MM.1S (cell line): ENCODE data around the gene MRPL28.

Experiments used
- DNase-seq: peaks from one replicate; pipeline ENCODE4 v3.0.0-alpha.2; 2015
- H2AFZ ChIP-seq: fragments of 300-600 bp; sonication (generic); 2 replicates; pipeline ENCODE4 v1.6.0; 2016; ENCODE audit warnings: antibody characterized with exemption, low read length
- H3F3A ChIP-seq: fragments of 300-600 bp; sonication (generic); 2 replicates; pipeline ENCODE4 v1.6.1; 2016; ENCODE audit warnings: mild to moderate bottlenecking, antibody characterized with exemption, low read length, moderate library complexity, mixed read lengths; ENCODE audit not compliant: insufficient read depth
- H3K27ac ChIP-seq: fragments of 300-600 bp; sonication (generic); 2 replicates; pipeline ENCODE4 v1.5.1; 2016; ENCODE audit warnings: mild to moderate bottlenecking, low read length
- H3K27me3 ChIP-seq: fragments of 300-600 bp; sonication (generic); replicated peaks from 2 replicates; pipeline ENCODE4 v1.6.0; 2016; ENCODE audit warnings: low read length; ENCODE audit not compliant: insufficient read depth
- H3K36me3 ChIP-seq: fragments of 300-600 bp; sonication (generic); replicated peaks from 2 replicates; pipeline ENCODE4 v1.6.1; 2016; ENCODE audit warnings: mild to moderate bottlenecking, low read length, mixed read lengths; ENCODE audit not compliant: insufficient read depth
- H3K4me1 ChIP-seq: fragments of 300-600 bp; sonication (generic); 2 replicates; pipeline ENCODE4 v1.6.1; 2016; ENCODE audit warnings: low read length, mixed read lengths
- H3K4me2 ChIP-seq: fragments of 300-600 bp; sonication (generic); 2 replicates; pipeline ENCODE4 v1.6.0; 2016; ENCODE audit warnings: low read depth, low read length
- H3K4me3 ChIP-seq: fragments of 300-600 bp; sonication (generic); 2 replicates; pipeline ENCODE4 v1.5.1; 2016; ENCODE audit warnings: low read length, mixed read lengths
- H3K79me2 ChIP-seq: fragments of 300-600 bp; sonication (generic); 2 replicates; pipeline ENCODE4 v1.6.1; 2016; ENCODE audit warnings: mixed run types, low read length, mixed read lengths
- H3K9ac ChIP-seq: fragments of 300-600 bp; sonication (generic); 2 replicates; pipeline ENCODE4 v1.6.1; 2016; ENCODE audit warnings: low read length, mixed read lengths
- H3K9me2 ChIP-seq: fragments of 300-600 bp; sonication (generic); replicated peaks from 2 replicates; pipeline ENCODE4 v1.6.1; 2016; ENCODE audit warnings: mild to moderate bottlenecking, low read length, mixed read lengths; ENCODE audit not compliant: insufficient read depth
- H3K9me3 ChIP-seq: fragments of 300-600 bp; sonication (generic); replicated peaks from 2 replicates; pipeline ENCODE4 v1.6.1; 2016; ENCODE audit warnings: mild to moderate bottlenecking, low read length, mixed read lengths; ENCODE audit not compliant: insufficient read depth
- H4K20me1 ChIP-seq: fragments of 300-600 bp; sonication (generic); 2 replicates; pipeline ENCODE4 v1.6.1; 2016; ENCODE audit warnings: mild to moderate bottlenecking, low read length, moderate library complexity, mixed read lengths; ENCODE audit not compliant: insufficient read depth
- EZH2 ChIP-seq: fragments of 300-600 bp; sonication (generic); optimal IDR thresholded peaks from 2 replicates; pipeline ENCODE3; 2017; ENCODE audit warnings: low read depth, mild to moderate bottlenecking, antibody characterized with exemption, low read length, mixed read lengths
- EZH2phosphoT487 ChIP-seq: fragments of 300-600 bp; sonication (generic); IDR thresholded peaks from 2 replicates; pipeline ENCODE4 v1.6.1; 2018; ENCODE audit warnings: antibody characterized with exemption, low read length
- TF ChIP-seq, protein P1 (sequence below): fragments of 300-600 bp; sonication (generic); IDR thresholded peaks from 2 replicates; pipeline ENCODE4 v1.5.1; 2016; ENCODE audit warnings: antibody characterized with exemption, low read length, mixed read lengths

The MRPL28 gene

DNA sequence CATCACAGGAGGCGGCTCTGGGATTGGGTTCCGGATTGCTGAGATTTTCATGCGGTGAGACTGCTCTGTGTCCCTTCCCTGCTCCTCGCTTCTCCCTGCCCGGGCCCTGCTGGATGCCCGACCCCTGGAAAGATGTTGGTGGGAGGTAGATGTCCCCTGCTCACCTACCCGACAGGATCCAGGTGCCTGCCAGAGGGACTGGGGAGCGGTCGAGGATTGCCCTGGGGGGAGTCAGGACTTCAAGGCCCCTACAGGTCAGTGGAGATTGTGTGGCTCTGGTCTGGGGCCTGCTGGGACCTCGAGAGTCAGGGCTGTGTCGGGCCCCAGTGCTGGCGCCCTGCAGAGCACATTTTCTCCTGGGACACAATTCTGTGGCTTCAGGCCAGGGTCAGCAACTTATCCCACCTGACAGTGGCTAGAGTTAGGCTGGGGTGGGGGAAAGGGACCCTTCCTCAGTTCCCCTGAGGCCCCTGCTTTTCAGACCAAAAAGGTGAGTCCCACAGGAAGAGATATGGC, 34.7 kb upstream of the MRPL28 start:
- Histone ChIP-seq H3K79me2 (peaks cover 4% of the 10 kb centered on the region; the same call in 1 of the 2 replicates), H4K20me1 (no peaks in the 10 kb centered on the region), H3K27ac (no peak overlapping the region), H3K36me3 (no peaks in the 10 kb centered on the region), H3K4me3 (no peak overlapping the region), H3K4me1 (peaks cover 4% of the 10 kb centered on the region; the same call in 1 of the 2 replicates), H3K9me3 (no peaks in the 10 kb centered on the region), H3F3A (peaks cover 16% of the 10 kb centered on the region; the same call in 1 of the 2 replicates), H3K27me3 (no peaks in the 10 kb centered on the region), H3K4me2 (no peak overlapping the region), H3K9me2 (no peaks in the 10 kb centered on the region), H3K9ac (no peak overlapping the region), H2AFZ (no peak overlapping the region)
- no peak for TF ChIP-seq EZH2phosphoT487
- TF ChIP-seq EZH2 = no peak
- TF ChIP-seq, protein P1, sequence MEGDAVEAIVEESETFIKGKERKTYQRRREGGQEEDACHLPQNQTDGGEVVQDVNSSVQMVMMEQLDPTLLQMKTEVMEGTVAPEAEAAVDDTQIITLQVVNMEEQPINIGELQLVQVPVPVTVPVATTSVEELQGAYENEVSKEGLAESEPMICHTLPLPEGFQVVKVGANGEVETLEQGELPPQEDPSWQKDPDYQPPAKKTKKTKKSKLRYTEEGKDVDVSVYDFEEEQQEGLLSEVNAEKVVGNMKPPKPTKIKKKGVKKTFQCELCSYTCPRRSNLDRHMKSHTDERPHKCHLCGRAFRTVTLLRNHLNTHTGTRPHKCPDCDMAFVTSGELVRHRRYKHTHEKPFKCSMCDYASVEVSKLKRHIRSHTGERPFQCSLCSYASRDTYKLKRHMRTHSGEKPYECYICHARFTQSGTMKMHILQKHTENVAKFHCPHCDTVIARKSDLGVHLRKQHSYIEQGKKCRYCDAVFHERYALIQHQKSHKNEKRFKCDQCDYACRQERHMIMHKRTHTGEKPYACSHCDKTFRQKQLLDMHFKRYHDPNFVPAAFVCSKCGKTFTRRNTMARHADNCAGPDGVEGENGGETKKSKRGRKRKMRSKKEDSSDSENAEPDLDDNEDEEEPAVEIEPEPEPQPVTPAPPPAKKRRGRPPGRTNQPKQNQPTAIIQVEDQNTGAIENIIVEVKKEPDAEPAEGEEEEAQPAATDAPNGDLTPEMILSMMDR = no peak
- no peak for DNase-seq

DNA sequence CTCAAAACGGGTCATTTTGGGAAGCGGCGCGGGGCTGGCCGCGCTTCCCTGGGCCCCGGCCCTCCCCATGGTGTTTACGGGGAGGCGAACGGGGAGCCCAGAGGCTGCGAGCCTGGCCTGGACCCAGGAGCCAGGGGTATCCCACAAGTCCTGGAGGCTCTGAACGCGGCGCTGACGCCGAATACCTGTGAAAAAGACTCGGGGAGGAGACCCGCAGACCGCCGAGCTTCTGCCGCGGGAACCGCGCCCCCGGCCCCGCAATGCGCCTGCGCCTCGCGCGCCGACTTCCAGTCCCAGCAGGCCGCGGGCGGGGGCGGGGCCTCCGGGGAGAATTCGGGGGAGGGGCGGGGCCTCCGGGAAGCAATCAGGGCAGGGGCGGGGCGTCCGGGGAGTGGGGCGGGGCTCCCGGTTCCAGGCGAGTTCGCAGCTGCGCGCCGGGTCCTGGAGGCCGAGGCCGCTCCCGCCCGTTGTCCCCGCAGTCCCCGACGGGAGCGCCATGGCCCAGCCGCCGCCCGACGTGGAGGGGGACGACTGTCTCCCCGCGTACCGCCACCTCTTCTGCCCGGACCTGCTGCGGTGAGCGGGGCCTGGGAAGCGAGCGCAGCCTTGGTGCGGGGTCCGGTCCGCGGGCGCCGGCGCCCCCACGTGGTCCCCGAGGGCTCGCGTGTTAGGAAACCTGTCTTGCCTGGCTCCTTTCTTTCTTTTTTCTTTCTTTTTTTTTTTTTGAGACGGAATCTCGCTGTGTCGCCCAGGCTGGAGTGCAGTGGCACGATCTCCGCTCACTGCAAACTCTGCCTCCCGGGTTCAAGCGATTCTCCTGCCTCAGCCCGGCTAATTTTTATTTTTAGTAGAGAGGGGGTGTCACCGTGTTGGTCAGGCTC, 31.4 kb upstream of the MRPL28 start, which contains the start of gene DECR2:
Gene DECR2, plus strand, starts transcription at position 418 of the 881 bp plus-strand sequence. Its CDS starts 79 bp downstream, at position 497.
- peak within 1 kb of the TSS; percentile 75 for H3K9ac ChIP-seq
- peak; percentile 93 for DNase-seq
- H3K27ac ChIP-seq = peak within 1 kb of the TSS; percentile 67; the same call in 1 of the 2 replicates
- H3K4me3 ChIP-seq = peak within 1 kb of the TSS; percentile 94
- H3K4me2 ChIP-seq = peak within 1 kb of the TSS; percentile 94
- peaks cover 16% of the 10 kb centered on the region for H3K79me2 ChIP-seq
- no peaks in the 10 kb centered on the region for H4K20me1 ChIP-seq
- no peaks in the 10 kb centered on the region for H3K9me3 ChIP-seq
- H3K9me2 ChIP-seq = no peaks in the 10 kb centered on the region
- H3F3A ChIP-seq = peaks cover 25% of the 10 kb centered on the region
- TF ChIP-seq, protein P1 = peak; percentile 37
- TF ChIP-seq EZH2 = no peak
- H3K4me1 ChIP-seq = peaks cover 4% of the 10 kb centered on the region; the same call in 1 of the 2 replicates
- no peaks in the 10 kb centered on the region for H3K27me3 ChIP-seq
- H3K36me3 ChIP-seq = no peaks in the 10 kb centered on the region
- H2AFZ ChIP-seq = peak within 1 kb of the TSS; percentile 74

DNA sequence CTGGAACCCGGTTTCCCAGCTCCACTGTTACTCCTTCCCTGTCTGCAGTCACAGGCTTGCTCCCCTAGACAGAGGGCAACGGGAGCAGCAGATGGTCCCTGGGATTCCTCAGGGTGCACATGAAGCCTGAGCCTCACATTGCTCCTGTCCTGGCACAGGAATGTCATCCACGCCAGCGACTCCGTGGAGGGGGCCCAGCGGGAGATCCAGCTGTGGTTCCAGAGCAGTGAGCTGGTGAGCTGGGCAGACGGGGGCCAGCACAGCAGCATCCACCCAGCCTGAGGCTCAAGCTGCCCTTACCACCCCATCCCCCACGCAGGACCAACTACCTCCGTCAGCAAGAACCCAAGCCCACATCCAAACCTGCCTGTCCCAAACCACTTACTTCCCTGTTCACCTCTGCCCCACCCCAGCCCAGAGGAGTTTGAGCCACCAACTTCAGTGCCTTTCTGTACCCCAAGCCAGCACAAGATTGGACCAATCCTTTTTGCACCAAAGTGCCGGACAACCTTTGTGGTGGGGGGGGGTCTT, 29.8 kb upstream of the MRPL28 start:
- no peaks in the 10 kb centered on the region for H3K36me3 ChIP-seq
- H3K27me3 ChIP-seq = no peaks in the 10 kb centered on the region
- H3K9ac ChIP-seq = peak overlapping the region; percentile 75; the same call in 1 of the 2 replicates
- DNase-seq = no peak
- H3K4me1 ChIP-seq = peaks cover 5% of the 10 kb centered on the region
- H3K4me3 ChIP-seq = peak overlapping the region; percentile 94
- H2AFZ ChIP-seq = no peak overlapping the region
- no peak for TF ChIP-seq EZH2phosphoT487
- TF ChIP-seq EZH2 = no peak
- TF ChIP-seq, protein P1 = no peak
- H4K20me1 ChIP-seq = no peaks in the 10 kb centered on the region
- peaks cover 16% of the 10 kb centered on the region for H3K79me2 ChIP-seq
- H3F3A ChIP-seq = peaks cover 29% of the 10 kb centered on the region
- H3K4me2 ChIP-seq = peak overlapping the region; percentile 94
- H3K9me2 ChIP-seq = no peaks in the 10 kb centered on the region
- H3K9me3 ChIP-seq = no peaks in the 10 kb centered on the region
- peak overlapping the region; percentile 66; the same call in 1 of the 2 replicates for H3K27ac ChIP-seq
